Measurements from ENCODE around the gene MACF1.

GRCh38 chr1:39258146-39258924, 53.8 kb downstream of the MACF1 start:
- peak; percentile 76 for TF ChIP-seq CTCF (IDR thresholded peaks at IDR 0.05; ENCODE audit: low read depth, low read length)
- TF ChIP-seq POLR2A (IDR thresholded peaks at IDR 0.05; ENCODE audit: extremely low read depth, insufficient read length): no peak
- peak; percentile 24; the same call in 1 of the 2 replicates for TF ChIP-seq MAX (IDR thresholded peaks at IDR 0.05; ENCODE audit: low read depth, low read length)
- TF ChIP-seq MYC (IDR thresholded peaks at IDR 0.05; ENCODE audit: low read depth, low read length): no peak

All from NB4 (cell line).